GM12878 (cell line): ENCODE measurements around the gene SPAG7. TPM values are rescaled to one million over a fixed set of nuclear protein-coding genes. Genes with fewer than 3 reads are reported as not detected.

Experiments used
- ATAC-seq: fragments of 200-7000 bp; cut with Tn5 transposase; 3 replicates; pipeline ENCODE4 v1.9.1; 2020; ENCODE audit warnings: mild to moderate bottlenecking, moderate library complexity
- BruUV-seq: library from RNA; stranded (reverse); fragments of 400-500 nt; replicated peaks from 2 replicates; lab custom pipeline; 2021; lab: Mats Ljungman, UMichigan
- CTCF ChIA-PET: fragments of 300-600 bp; sonication (Branson Sonifier 250); formaldehyde crosslinking; extraction: SDS; loops from one replicate; lab custom pipeline; 2021; ENCODE audit warnings: inconsistent platforms; lab: Yijun Ruan, JAX
- POLR2A ChIA-PET: fragments of 350-600 bp; formaldehyde crosslinking; extraction: SDS; loops from one replicate; lab custom pipeline; 2021; ENCODE audit warnings: inconsistent platforms; lab: Charles Lee
- RAD21 ChIA-PET: fragments of 300-600 bp; sonication (Branson Sonifier 250); formaldehyde crosslinking; loops from one replicate; lab custom pipeline; 2023; ENCODE audit warnings: antibody characterized with exemption; ENCODE audit not compliant: unreplicated experiment; lab: Charles Lee
- SMC1A ChIA-PET: fragments of 300-600 bp; sonication (Branson Sonifier 250); formaldehyde crosslinking; loops from one replicate; lab custom pipeline; 2023; ENCODE audit not compliant: unreplicated experiment, uncharacterized antibody; lab: Charles Lee
- DNase-seq: peaks from one replicate; pipeline ENCODE4 v3.0.0-alpha.2; 2011; ENCODE audit warnings: low read depth, low spot score
- FAIRE-seq: peaks from 3 replicates; lab custom pipeline; 2011; peaks lifted over from hg19 to GRCh38; lab: Jason Lieb, UNC
- H2AFZ ChIP-seq: 2 replicates; pipeline ENCODE4 v1.6.0; 2011; ENCODE audit warnings: low read depth, low read length, control low read depth; ENCODE audit not compliant: control insufficient read depth
- H3K27ac ChIP-seq: 2 replicates; pipeline ENCODE4 v1.5.1; 2011; ENCODE audit warnings: control low read depth; ENCODE audit not compliant: control insufficient read depth, insufficient read depth
- H3K27me3 ChIP-seq, 2 experiments: replicated peaks in 1 of 2; 2 replicates each; pipeline versions ENCODE4 v1.6.0 to v1.6.1; 2011; ENCODE audit warnings: low read length in 1 of 2; ENCODE audit not compliant: control insufficient read depth in 2 of 2, insufficient read depth in 2 of 2
- H3K36me3 ChIP-seq, 2 experiments: 2 replicates each; pipeline ENCODE4 v1.5.1; 2011; ENCODE audit warnings: low read length in 1 of 2; ENCODE audit not compliant: control insufficient read depth in 2 of 2, insufficient read depth in 2 of 2
- H3K4me1 ChIP-seq: 2 replicates; pipeline ENCODE4 v1.6.1; 2011; ENCODE audit warnings: mild to moderate bottlenecking, low read length, moderate library complexity, mixed read lengths; ENCODE audit not compliant: control insufficient read depth, insufficient read depth
- H3K4me2 ChIP-seq: 2 replicates; pipeline ENCODE4 v1.6.0; 2011; ENCODE audit warnings: control low read depth; ENCODE audit not compliant: control insufficient read depth, insufficient read depth
- H3K4me3 ChIP-seq: fragments of 200-600 bp; sonication (generic); 2 replicates; pipeline ENCODE4 v1.5.1; 2016
- H3K79me2 ChIP-seq: 2 replicates; pipeline ENCODE4 v1.6.0; 2011; ENCODE audit warnings: low read length; ENCODE audit not compliant: control insufficient read depth, insufficient read depth
- H3K9ac ChIP-seq: 2 replicates; pipeline ENCODE4 v1.8.0; 2011; ENCODE audit warnings: low read length, control low read depth, mixed read lengths; ENCODE audit not compliant: control insufficient read depth, insufficient read depth
- H3K9me3 ChIP-seq: replicated peaks from 3 replicates; pipeline ENCODE4 v1.5.1; 2011; ENCODE audit warnings: mild to moderate bottlenecking, low read length; ENCODE audit not compliant: control insufficient read depth, insufficient read depth
- H4K20me1 ChIP-seq: 2 replicates; pipeline ENCODE4 v1.6.0; 2011; ENCODE audit not compliant: control insufficient read depth, insufficient read depth
- BCLAF1 ChIP-seq: fragments of 450-650 bp; IDR thresholded peaks from 2 replicates; pipeline ENCODE4 v1.6.1; 2017; ENCODE audit warnings: antibody characterized with exemption, mild to moderate bottlenecking, moderate library complexity
- BMI1 ChIP-seq: fragments of 450-650 bp; IDR thresholded peaks from 2 replicates; pipeline ENCODE4 v1.6.1; 2016; ENCODE audit warnings: mild to moderate bottlenecking, moderate library complexity, borderline replicate concordance
- CBFB ChIP-seq: IDR thresholded peaks from 2 replicates; pipeline ENCODE4 v1.6.1; 2016; ENCODE audit warnings: antibody characterized with exemption, low read depth
- CHD4 ChIP-seq: fragments of 200-600 bp; sonication (generic); IDR thresholded peaks from 2 replicates; pipeline ENCODE4 v1.6.1; 2016; ENCODE audit warnings: mild to moderate bottlenecking
- KAT2A ChIP-seq: conservative IDR thresholded peaks from 2 replicates; pipeline ENCODE4 v1.6.1; 2011; ENCODE audit warnings: low read depth, low read length; ENCODE audit not compliant: control insufficient read depth
- MTA2 ChIP-seq: fragments of 450-650 bp; IDR thresholded peaks from 2 replicates; pipeline ENCODE4 v1.6.1; 2016; ENCODE audit warnings: low read depth, mild to moderate bottlenecking, moderate library complexity
- MYC ChIP-seq: IDR thresholded peaks from 2 replicates; pipeline ENCODE4 v1.6.1; 2011; ENCODE audit warnings: mild to moderate bottlenecking, low read length, moderate library complexity, inconsistent platforms; ENCODE audit not compliant: insufficient read depth, insufficient replicate concordance, insufficient read length, severe bottlenecking
- NBN ChIP-seq: fragments of 450-650 bp; IDR thresholded peaks from 2 replicates; pipeline ENCODE4 v1.6.1; 2016
- PRDM15 ChIP-seq: fragments of 450-650 bp; formaldehyde crosslinking; IDR thresholded peaks from 2 replicates; pipeline ENCODE4 v1.4.0; 2020; ENCODE audit warnings: mild to moderate bottlenecking, moderate library complexity
- SPI1 ChIP-seq: IDR thresholded peaks from 2 replicates; pipeline ENCODE4 v1.6.1; 2011; ENCODE audit warnings: low read depth, mild to moderate bottlenecking, low read length, moderate library complexity, borderline replicate concordance; ENCODE audit not compliant: insufficient read depth
- SREBF2 ChIP-seq: IDR thresholded peaks from 2 replicates; pipeline ENCODE4 v1.6.1; 2012; ENCODE audit warnings: mild to moderate bottlenecking, low read length
- TARDBP ChIP-seq: IDR thresholded peaks from 2 replicates; pipeline ENCODE4 v1.6.1; 2016; ENCODE audit warnings: borderline replicate concordance
- ZBTB33 ChIP-seq: fragments of 450-650 bp; IDR thresholded peaks from 2 replicates; pipeline ENCODE4 v1.6.1; 2017; ENCODE audit warnings: mild to moderate bottlenecking
- WGBS: methylation state at CpG from one replicate; pipeline ENCODE4 v1.1.6; 2016; ENCODE audit warnings: low lambda C conversion rate; ENCODE audit not compliant: insufficient replicate concordance, insufficient coverage; ENCODE audit errors: missing lambda C conversion rate; 5-methylcytosine and 5-hydroxymethylcytosine counted together
- in situ Hi-C: fragments of 300-500 bp; cut with MboI; formaldehyde crosslinking; loops from 9 replicates; pipeline ENCODE4 v1.14.3; 2018; ENCODE audit warnings: mixed read lengths
- intact Hi-C: fragments of 100-400 bp; cut with micrococcal nuclease; formaldehyde crosslinking; loops from one replicate; pipeline ENCODE4 v1.14.2; 2022; ENCODE audit not compliant: unreplicated experiment
- polyA plus RNA-seq, 11 experiments: library from polyadenylated mRNA; depleted of rRNA in 4 of 11; unstranded in 6 of 11; stranded (reverse) in 5 of 11; fragments of >200 nt; fragmentation: Nextera tagmentation in 4 of 11; fragmentation: Illumina TruSeq in 1 of 11; extraction: Ambion mirVana in 4 of 11; extraction: Trizol in 1 of 11; gene quantifications; 1 replicate in 1 of 11; 2 replicates in 10 of 11; pipeline versions ENCODE4 v1.2.1 to v1.2.3, GENCODE V29; 2011 to 2016; ENCODE audit warnings: inconsistent platforms in 2 of 11, missing spikeins in 2 of 11, low read depth in 1 of 11
- total RNA-seq, 4 experiments: library from RNA; depleted of rRNA in 3 of 4; stranded (reverse); fragments of >200 nt in 3 of 4; fragmentation: Illumina TruSeq in 1 of 4; extraction: Trizol in 1 of 4; gene quantifications; 2 replicates each; pipeline versions ENCODE4 v1.2.1 to v1.2.3, GENCODE V29; 2013 to 2021

Gene SPAG7
- total and polyA plus RNA-seq, 10 of the 15 experiments (the other 5 are each of a cell fraction or from before 2014, with no cell fraction given) = 7.9 to 146 (median 88.7) TPM

GRCh38 chr17:4973256-4974114 lies 5.9 kb upstream of the SPAG7 start:
- H3K36me3 ChIP-seq = peaks cover 21 to 22% of the 10 kb centered on the region in 2 experiments; a peak in 3 of 4 replicates
- no peak for TF ChIP-seq SPI1
- no peak for TF ChIP-seq PRDM15 (CRISPR knock-in tag)
- no peak for TF ChIP-seq BCLAF1
- no peak for TF ChIP-seq SREBF2
- TF ChIP-seq CHD4 = no peak
- TF ChIP-seq MYC = no peak
- no peak for TF ChIP-seq KAT2A
- no peak for TF ChIP-seq CBFB
- no peak for TF ChIP-seq ZBTB33
- no peak for TF ChIP-seq TARDBP
- TF ChIP-seq NBN = no peak
- TF ChIP-seq BMI1 = no peak
- no peak for TF ChIP-seq MTA2

More at GRCh38 chr17:4973256-4974114, 5.9 kb upstream of the SPAG7 start:
- peaks cover 10% of the 10 kb centered on the region for H3K4me1 ChIP-seq
- ChIA-PET SMC1A (no interaction called here), POLR2A (interaction anchor here (0.5 kb wide), 1 partner anchor 78 kb away, joined by 3 read pairs; no protein-coding TSS in a partner anchor), RAD21 (no interaction called here), CTCF (interaction anchor here (0.7 to 2.8 kb wide), 2 partner anchors 65 to 89 kb away, joined by 6 to 11 read pairs; no protein-coding TSS in a partner anchor)
- no peak for DNase-seq
- intact Hi-C loops (no loop called here), in situ Hi-C loops (no loop called here)
- no peak overlapping the region for H3K9ac ChIP-seq
- no TSS peak for BruUV-seq
- ATAC-seq = no peak
- FAIRE-seq = no peak
- no peaks in the 10 kb centered on the region for H3K27me3 ChIP-seq
- 90% methylated on average over 10 of the region's 10 CpGs for WGBS
- no peak overlapping the region for H3K27ac ChIP-seq
- no peak overlapping the region for H3K4me2 ChIP-seq
- no peaks in the 10 kb centered on the region for H3K9me3 ChIP-seq
- no peak overlapping the region for H3K4me3 ChIP-seq
- no peak overlapping the region for H2AFZ ChIP-seq
- no peaks in the 10 kb centered on the region for H4K20me1 ChIP-seq
- H3K79me2 ChIP-seq = peaks cover 9% of the 10 kb centered on the region
